Measurements from ENCODE around the gene QKI.

QKI gene

DNA sequence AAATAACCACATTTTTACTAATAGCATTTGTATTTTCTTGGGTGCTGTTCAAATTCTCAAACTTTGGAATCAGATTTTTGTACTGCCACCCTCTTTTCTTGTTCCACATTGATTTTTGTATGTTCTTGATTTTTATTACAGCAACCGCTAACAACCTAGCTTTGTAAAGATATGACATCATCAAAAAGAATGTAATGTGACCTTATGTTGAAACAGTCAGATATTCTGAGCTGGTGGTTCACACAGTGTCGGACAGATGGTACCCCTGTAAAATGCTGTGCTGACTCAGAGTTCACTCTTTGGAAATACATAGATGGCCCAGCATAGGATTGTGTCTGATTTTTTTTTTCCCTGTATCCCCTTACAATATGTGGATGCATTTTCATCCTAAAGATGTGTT lies 118.9 kb downstream of the QKI start:
- H3K27ac ChIP-seq: no peak overlapping the region
- H3K4me2 ChIP-seq (ENCODE audit: low read length): no peak overlapping the region
- H3K36me3 ChIP-seq (ENCODE audit: control insufficient read depth, insufficient read depth, low read length): no peaks in the 10 kb centered on the region
- no peaks in the 10 kb centered on the region for H3K27me3 ChIP-seq (ENCODE audit: control insufficient read depth, insufficient read depth, low read length)
- no peak overlapping the region for H2AFZ ChIP-seq
- no peak overlapping the region for H3K9ac ChIP-seq
- TF ChIP-seq, protein P1, sequence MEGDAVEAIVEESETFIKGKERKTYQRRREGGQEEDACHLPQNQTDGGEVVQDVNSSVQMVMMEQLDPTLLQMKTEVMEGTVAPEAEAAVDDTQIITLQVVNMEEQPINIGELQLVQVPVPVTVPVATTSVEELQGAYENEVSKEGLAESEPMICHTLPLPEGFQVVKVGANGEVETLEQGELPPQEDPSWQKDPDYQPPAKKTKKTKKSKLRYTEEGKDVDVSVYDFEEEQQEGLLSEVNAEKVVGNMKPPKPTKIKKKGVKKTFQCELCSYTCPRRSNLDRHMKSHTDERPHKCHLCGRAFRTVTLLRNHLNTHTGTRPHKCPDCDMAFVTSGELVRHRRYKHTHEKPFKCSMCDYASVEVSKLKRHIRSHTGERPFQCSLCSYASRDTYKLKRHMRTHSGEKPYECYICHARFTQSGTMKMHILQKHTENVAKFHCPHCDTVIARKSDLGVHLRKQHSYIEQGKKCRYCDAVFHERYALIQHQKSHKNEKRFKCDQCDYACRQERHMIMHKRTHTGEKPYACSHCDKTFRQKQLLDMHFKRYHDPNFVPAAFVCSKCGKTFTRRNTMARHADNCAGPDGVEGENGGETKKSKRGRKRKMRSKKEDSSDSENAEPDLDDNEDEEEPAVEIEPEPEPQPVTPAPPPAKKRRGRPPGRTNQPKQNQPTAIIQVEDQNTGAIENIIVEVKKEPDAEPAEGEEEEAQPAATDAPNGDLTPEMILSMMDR (IDR thresholded peaks at IDR 0.05): no peak
- H3K4me3 ChIP-seq (ENCODE audit: low read depth, low read length): no peak overlapping the region
- peaks cover 21% of the 10 kb centered on the region for H3K79me2 ChIP-seq
- no peaks in the 10 kb centered on the region for H3K9me3 ChIP-seq (ENCODE audit: control insufficient read depth, low read length)
- H3K4me1 ChIP-seq: peaks cover 6% of the 10 kb centered on the region

DNA sequence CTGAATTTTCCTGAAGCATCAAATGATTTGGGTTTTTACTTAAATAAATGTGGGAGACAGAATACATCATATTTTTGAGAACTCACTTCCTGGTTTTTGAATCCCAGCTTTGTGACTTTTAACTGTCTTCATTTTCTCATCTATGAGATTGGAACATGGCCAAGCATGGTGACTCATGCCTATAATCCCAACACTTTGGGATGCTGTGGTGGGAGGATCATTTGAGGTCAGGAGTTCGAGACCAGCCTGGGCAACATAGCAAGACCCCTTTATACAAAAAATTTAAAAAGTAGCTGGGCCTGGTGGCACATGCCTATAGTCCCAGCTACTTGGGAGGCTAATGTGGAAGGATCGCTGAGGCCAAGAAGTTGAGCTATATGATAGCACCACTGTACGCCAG lies 122.3 kb downstream of the QKI start:
- Histone ChIP-seq H3K27ac (no peak overlapping the region), H3K36me3 (ENCODE audit: control insufficient read depth, insufficient read depth, low read length) (no peaks in the 10 kb centered on the region), H3K4me2 (ENCODE audit: low read length) (no peak overlapping the region), H3K27me3 (ENCODE audit: control insufficient read depth, insufficient read depth, low read length) (no peaks in the 10 kb centered on the region), H3K79me2 (peaks cover 12% of the 10 kb centered on the region), H3K4me3 (ENCODE audit: low read depth, low read length) (no peak overlapping the region), H3K4me1 (no peaks in the 10 kb centered on the region), H2AFZ (no peak overlapping the region), H3K9me3 (ENCODE audit: control insufficient read depth, low read length) (no peaks in the 10 kb centered on the region), H3K9ac (no peak overlapping the region)
- TF ChIP-seq, protein P1 (IDR thresholded peaks at IDR 0.05): no peak

DNA sequence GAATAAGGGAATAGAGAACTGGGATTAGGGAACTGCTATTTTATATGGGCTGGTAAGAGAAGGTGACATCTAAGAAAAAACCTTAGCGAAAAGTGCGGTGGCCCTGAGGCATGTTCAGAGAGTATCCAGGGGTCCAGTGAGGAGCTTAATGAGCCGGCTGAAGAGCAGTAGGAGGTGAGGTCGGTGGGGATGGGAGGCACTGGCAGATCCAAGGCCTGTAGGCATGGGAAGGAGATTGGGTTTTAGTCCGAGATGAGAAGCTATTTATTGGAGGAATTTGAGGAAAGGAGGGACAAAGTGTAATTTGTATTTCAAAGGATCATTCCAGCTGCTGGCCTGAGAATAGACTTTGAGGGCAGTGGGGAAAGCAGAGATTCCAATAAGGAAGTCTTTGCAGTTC lies 123.8 kb downstream of the QKI start:
- Histone ChIP-seq H3K36me3 (ENCODE audit: control insufficient read depth, insufficient read depth, low read length) (no peaks in the 10 kb centered on the region), H3K4me1 (no peaks in the 10 kb centered on the region), H3K4me3 (ENCODE audit: low read depth, low read length) (no peak overlapping the region), H3K4me2 (ENCODE audit: low read length) (no peak overlapping the region), H3K27ac (no peak overlapping the region), H3K79me2 (peaks cover 5% of the 10 kb centered on the region), H2AFZ (no peak overlapping the region), H3K9ac (no peak overlapping the region), H3K9me3 (ENCODE audit: control insufficient read depth, low read length) (no peaks in the 10 kb centered on the region), H3K27me3 (ENCODE audit: control insufficient read depth, insufficient read depth, low read length) (no peaks in the 10 kb centered on the region)
- TF ChIP-seq, protein P1 (IDR thresholded peaks at IDR 0.05): no peak

DNA sequence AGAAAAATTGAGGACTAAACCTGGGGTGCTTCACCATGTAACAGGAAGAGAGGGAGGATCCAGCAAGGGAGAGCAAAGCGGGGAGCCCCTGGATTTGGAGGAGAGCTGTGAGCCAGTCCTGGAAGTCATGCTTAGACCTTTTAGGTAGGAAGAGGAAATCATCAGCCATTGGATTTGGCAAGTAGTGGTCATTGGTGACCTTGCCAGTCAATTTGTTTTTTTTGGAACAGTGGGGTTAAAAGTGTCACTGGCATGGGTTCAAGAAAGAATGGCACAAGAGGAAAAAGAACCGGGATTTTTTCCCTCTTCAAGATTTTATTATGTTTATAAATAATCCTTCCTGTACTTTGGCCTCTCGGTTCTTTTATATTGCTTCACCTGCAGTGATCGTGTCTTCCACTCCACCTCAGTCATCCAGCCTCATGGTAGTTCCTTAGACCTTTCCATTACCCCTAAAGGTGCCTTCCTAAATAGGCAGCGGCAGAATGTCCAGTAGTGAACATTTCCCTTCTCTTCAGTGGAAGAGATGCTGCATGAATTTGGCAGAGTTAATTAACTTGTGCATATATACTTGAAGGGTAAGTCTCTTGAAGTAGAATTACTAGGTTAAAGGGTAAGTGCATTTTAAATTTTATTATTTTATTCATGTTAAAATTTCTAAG lies 124.7 kb downstream of the QKI start:
- no peaks in the 10 kb centered on the region for H3K27me3 ChIP-seq (ENCODE audit: control insufficient read depth, insufficient read depth, low read length)
- TF ChIP-seq, protein P1 (IDR thresholded peaks at IDR 0.05): no peak
- no peak overlapping the region for H2AFZ ChIP-seq
- H3K27ac ChIP-seq: no peak overlapping the region
- H3K4me2 ChIP-seq (ENCODE audit: low read length): no peak overlapping the region
- peaks cover 5% of the 10 kb centered on the region for H3K79me2 ChIP-seq
- no peaks in the 10 kb centered on the region for H3K4me1 ChIP-seq
- no peaks in the 10 kb centered on the region for H3K36me3 ChIP-seq (ENCODE audit: control insufficient read depth, insufficient read depth, low read length)
- no peak overlapping the region for H3K4me3 ChIP-seq (ENCODE audit: low read depth, low read length)
- no peak overlapping the region for H3K9ac ChIP-seq
- H3K9me3 ChIP-seq (ENCODE audit: control insufficient read depth, low read length): no peaks in the 10 kb centered on the region

DNA sequence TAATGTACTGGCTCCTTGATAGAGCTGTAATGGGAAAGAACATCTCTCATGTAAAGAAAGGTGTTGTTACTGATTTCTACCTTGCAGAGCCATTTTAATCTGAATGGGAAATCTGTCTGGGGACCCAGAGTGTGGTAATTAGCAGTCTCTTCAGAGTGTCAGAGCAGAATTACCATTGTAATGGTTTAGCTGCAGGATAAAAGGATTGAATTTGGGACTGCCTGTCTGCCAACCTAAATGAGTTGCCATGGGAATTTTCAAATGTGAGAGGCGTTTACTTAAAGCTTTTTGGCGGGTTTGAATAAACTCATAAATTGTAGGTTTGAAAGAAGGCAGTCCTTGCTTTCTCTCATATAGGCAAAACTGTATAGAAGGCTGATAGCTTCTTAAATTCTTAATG lies 128.8 kb downstream of the QKI start:
- Histone ChIP-seq H3K27me3 (ENCODE audit: control insufficient read depth, insufficient read depth, low read length) (no peaks in the 10 kb centered on the region), H3K4me2 (ENCODE audit: low read length) (no peak overlapping the region), H3K4me3 (ENCODE audit: low read depth, low read length) (no peak overlapping the region), H3K79me2 (no peaks in the 10 kb centered on the region), H3K36me3 (ENCODE audit: control insufficient read depth, insufficient read depth, low read length) (no peaks in the 10 kb centered on the region), H3K27ac (no peak overlapping the region), H2AFZ (no peak overlapping the region), H3K9ac (no peak overlapping the region), H3K4me1 (peaks cover 9% of the 10 kb centered on the region), H3K9me3 (ENCODE audit: control insufficient read depth, low read length) (no peaks in the 10 kb centered on the region)
- TF ChIP-seq, protein P1 (IDR thresholded peaks at IDR 0.05): no peak

All from parathyroid adenoma (tissue), 2 donors.